ENCODE data around the gene SHKBP1. TPM values are rescaled to one million over a fixed set of nuclear protein-coding genes. Genes with fewer than 3 reads are reported as not detected.

The SHKBP1 gene
- total RNA-seq, 1 donor from 2014 or later = 56.3 TPM

- peaks cover 30% of the 10 kb centered on the region for H3K27me3 ChIP-seq (ENCODE audit: insufficient read depth, low read length)
- no peaks in the 10 kb centered on the region for H3K9me3 Mint-ChIP-seq (ENCODE audit: unreplicated experiment)
Measured at GRCh38 chr19:40565355-40565754, 11.3 kb upstream of the SHKBP1 start.

GRCh38 chr19:40565910-40566495 is 10.7 kb upstream of the SHKBP1 start:
- Mint-ChIP-seq H3K4me3 (ENCODE audit: unreplicated experiment) (no peak overlapping the region), H3K36me3 (ENCODE audit: low read depth, unreplicated experiment) (peaks cover 2% of the 10 kb centered on the region), H3K27ac (ENCODE audit: unreplicated experiment) (no peak overlapping the region), H3K27me3 (ENCODE audit: low read depth, unreplicated experiment) (peaks cover 46% of the 10 kb centered on the region), H3K9me3 (ENCODE audit: unreplicated experiment) (peaks cover 3% of the 10 kb centered on the region), H3K4me1 (ENCODE audit: low read depth, unreplicated experiment) (peaks cover 4% of the 10 kb centered on the region)
- Histone ChIP-seq H3K27me3 (ENCODE audit: insufficient read depth, low read length) (peaks cover 25% of the 10 kb centered on the region), H3K27ac (ENCODE audit: low read depth, low read length) (no peak overlapping the region), H3K79me2 (ENCODE audit: insufficient read depth, low read length) (no peaks in the 10 kb centered on the region), H3K4me1 (ENCODE audit: insufficient read depth, low read length) (peaks cover 16% of the 10 kb centered on the region), H3K9ac (ENCODE audit: low read length) (no peak overlapping the region), H3K4me2 (ENCODE audit: low read length) (no peak overlapping the region), H4K20me1 (ENCODE audit: insufficient read depth, low read length) (no peaks in the 10 kb centered on the region), H3K36me3 (ENCODE audit: insufficient read depth, low read length) (no peaks in the 10 kb centered on the region), H3K4me3 (ENCODE audit: insufficient read depth, low read depth, low read length) (no peak overlapping the region), H2AFZ (ENCODE audit: low read depth, low read length) (no peak overlapping the region), H3K9me3 (ENCODE audit: insufficient read depth, low read depth, low read length) (no peaks in the 10 kb centered on the region)
- FAIRE-seq (no peak), DNase-seq (ENCODE audit: low read depth) (no peak)
- TF ChIP-seq CTCF (IDR thresholded peaks at IDR 0.05; ENCODE audit: insufficient read depth, low read depth, low read length) (no peak), EZH2 (IDR thresholded peaks at IDR 0.05; ENCODE audit: insufficient read depth, low read length) (no peak)

More at GRCh38 chr19:40565355-40565754, 11.3 kb upstream of the SHKBP1 start:
- Histone ChIP-seq H3K4me3 (ENCODE audit: insufficient read depth, low read depth, low read length) (no peak overlapping the region), H2AFZ (ENCODE audit: low read depth, low read length) (no peak overlapping the region), H3K79me2 (ENCODE audit: insufficient read depth, low read length) (no peaks in the 10 kb centered on the region), H3K36me3 (ENCODE audit: insufficient read depth, low read length) (no peaks in the 10 kb centered on the region), H3K9ac (ENCODE audit: low read length) (no peak overlapping the region), H3K27ac (ENCODE audit: low read depth, low read length) (no peak overlapping the region), H3K4me1 (ENCODE audit: insufficient read depth, low read length) (peaks cover 16% of the 10 kb centered on the region), H3K4me2 (ENCODE audit: low read length) (no peak overlapping the region), H4K20me1 (ENCODE audit: insufficient read depth, low read length) (no peaks in the 10 kb centered on the region), H3K9me3 (ENCODE audit: insufficient read depth, low read depth, low read length) (no peaks in the 10 kb centered on the region)
- Mint-ChIP-seq H3K36me3 (ENCODE audit: low read depth, unreplicated experiment) (peaks cover 2% of the 10 kb centered on the region), H3K27me3 (ENCODE audit: low read depth, unreplicated experiment) (peaks cover 50% of the 10 kb centered on the region), H3K27ac (ENCODE audit: unreplicated experiment) (no peak overlapping the region), H3K4me1 (ENCODE audit: low read depth, unreplicated experiment) (peaks cover 4% of the 10 kb centered on the region), H3K4me3 (ENCODE audit: unreplicated experiment) (no peak overlapping the region)
- no peak for TF ChIP-seq EZH2 (IDR thresholded peaks at IDR 0.05; ENCODE audit: insufficient read depth, low read length)
- TF ChIP-seq CTCF (IDR thresholded peaks at IDR 0.05; ENCODE audit: insufficient read depth, low read depth, low read length) = no peak
- FAIRE-seq (no peak), DNase-seq (ENCODE audit: low read depth) (no peak)

- H3K4me1 ChIP-seq (ENCODE audit: insufficient read depth, low read length) = peaks cover 16% of the 10 kb centered on the region
- no peaks in the 10 kb centered on the region for H4K20me1 ChIP-seq (ENCODE audit: insufficient read depth, low read length)
- Mint-ChIP-seq H3K9me3 (ENCODE audit: unreplicated experiment) (peaks cover 6% of the 10 kb centered on the region), H3K27me3 (ENCODE audit: low read depth, unreplicated experiment) (peaks cover 39% of the 10 kb centered on the region), H3K4me1 (ENCODE audit: low read depth, unreplicated experiment) (peaks cover 4% of the 10 kb centered on the region), H3K4me3 (ENCODE audit: unreplicated experiment) (no peak overlapping the region), H3K27ac (ENCODE audit: unreplicated experiment) (no peak overlapping the region), H3K36me3 (ENCODE audit: low read depth, unreplicated experiment) (peaks cover 2% of the 10 kb centered on the region)
- peak overlapping the region; percentile 69 for H2AFZ ChIP-seq (ENCODE audit: low read depth, low read length)
- no peaks in the 10 kb centered on the region for H3K79me2 ChIP-seq (ENCODE audit: insufficient read depth, low read length)
- no peak for TF ChIP-seq CTCF (IDR thresholded peaks at IDR 0.05; ENCODE audit: insufficient read depth, low read depth, low read length)
- TF ChIP-seq EZH2 (IDR thresholded peaks at IDR 0.05; ENCODE audit: insufficient read depth, low read length) = no peak
- H3K9ac ChIP-seq (ENCODE audit: low read length) = no peak overlapping the region
- FAIRE-seq (no peak), DNase-seq (ENCODE audit: low read depth) (no peak)
- peaks cover 23% of the 10 kb centered on the region for H3K27me3 ChIP-seq (ENCODE audit: insufficient read depth, low read length)
- H3K4me2 ChIP-seq (ENCODE audit: low read length) = peak overlapping the region; percentile 81
- H3K9me3 ChIP-seq (ENCODE audit: insufficient read depth, low read depth, low read length) = no peaks in the 10 kb centered on the region
- no peaks in the 10 kb centered on the region for H3K36me3 ChIP-seq (ENCODE audit: insufficient read depth, low read length)
- H3K4me3 ChIP-seq (ENCODE audit: insufficient read depth, low read depth, low read length) = peak overlapping the region; percentile 37
- no peak overlapping the region for H3K27ac ChIP-seq (ENCODE audit: low read depth, low read length)
Measured at GRCh38 chr19:40567040-40567749, 9.5 kb upstream of the SHKBP1 start.

All from astrocyte (in vitro differentiated cells and primary cell).